Smooth muscle cell (in vitro differentiated cells): ENCODE measurements around the gene TEX11. TPM values are rescaled to one million over a fixed set of nuclear protein-coding genes. Genes with fewer than 3 reads are reported as not detected.

Experiments used
- DNase-seq: peaks from one replicate; lab custom pipeline; 2025; ENCODE audit not compliant: unreplicated experiment; lab: John Stamatoyannopoulos, UW
- H2AFZ ChIP-seq: fragments of 200-600 bp; sonication (generic); 2 replicates; pipeline ENCODE4 v1.6.0; 2016; ENCODE audit warnings: antibody characterized with exemption, low read depth, mild to moderate bottlenecking
- H3F3A ChIP-seq: fragments of 200-600 bp; sonication (generic); 2 replicates; pipeline ENCODE4 v1.6.0; 2017; ENCODE audit warnings: antibody characterized with exemption, low read depth
- H3K27ac ChIP-seq: fragments of 200-600 bp; sonication (generic); 2 replicates; pipeline ENCODE4 v1.5.1; 2016; ENCODE audit warnings: low read depth, mild to moderate bottlenecking
- H3K27me3 ChIP-seq: fragments of 200-600 bp; sonication (generic); 2 replicates; pipeline ENCODE4 v1.6.1; 2016; ENCODE audit warnings: low read depth, mild to moderate bottlenecking
- H3K36me3 ChIP-seq: fragments of 200-600 bp; sonication (generic); 2 replicates; pipeline ENCODE4 v1.5.1; 2016; ENCODE audit warnings: low read depth
- H3K4me1 ChIP-seq: fragments of 200-600 bp; sonication (generic); 2 replicates; pipeline ENCODE4 v1.5.1; 2016; ENCODE audit warnings: low read depth
- H3K4me2 ChIP-seq: fragments of 200-600 bp; sonication (generic); 2 replicates; pipeline ENCODE4 v1.6.0; 2016; ENCODE audit warnings: mild to moderate bottlenecking
- H3K4me3 ChIP-seq: fragments of 200-600 bp; sonication (generic); 2 replicates; pipeline ENCODE4 v1.5.1; 2016; ENCODE audit warnings: mild to moderate bottlenecking
- H3K79me2 ChIP-seq: fragments of 200-600 bp; sonication (generic); 2 replicates; pipeline ENCODE4 v1.6.0; 2016; ENCODE audit warnings: low read depth, mild to moderate bottlenecking
- H3K9ac ChIP-seq: fragments of 200-600 bp; sonication (generic); 2 replicates; pipeline ENCODE4 v1.6.0; 2016; ENCODE audit warnings: low read depth
- H3K9me3 ChIP-seq: fragments of 200-600 bp; sonication (generic); replicated peaks from 2 replicates; pipeline ENCODE4 v1.5.1; 2016; ENCODE audit warnings: low read depth
- H4K20me1 ChIP-seq: fragments of 200-600 bp; sonication (generic); 2 replicates; pipeline ENCODE4 v1.6.0; 2016; ENCODE audit warnings: low read depth
- WGBS: methylation state at CpG from one replicate; pipeline ENCODE4 v1.1.7; 2016; ENCODE audit warnings: low lambda C conversion rate; 5-methylcytosine and 5-hydroxymethylcytosine counted together
- polyA plus RNA-seq: library from polyadenylated mRNA; unstranded; fragments of >200 nt; fragmentation: Nextera tagmentation; extraction: Ambion mirVana; gene quantifications from 2 replicates; pipeline ENCODE4 v1.2.1, GENCODE V29; 2016
- total RNA-seq: library from RNA; depleted of rRNA; stranded (reverse); fragments of >200 nt; gene quantifications from 2 replicates; pipeline ENCODE4 v1.2.3, GENCODE V29; 2014
- TF ChIP-seq, protein P1 (sequence below): fragments of 200-600 bp; sonication (generic); IDR thresholded peaks from 2 replicates; pipeline ENCODE4 v1.5.1; 2017; ENCODE audit warnings: borderline replicate concordance, mild to moderate bottlenecking, antibody characterized with exemption; ENCODE audit not compliant: insufficient read depth, poor library complexity, severe bottlenecking

Gene TEX11
- total RNA-seq (0.40 and 1.1 TPM in 2 replicates), polyA plus RNA-seq (0.22 and 1.2 TPM in 2 replicates)

DNA sequence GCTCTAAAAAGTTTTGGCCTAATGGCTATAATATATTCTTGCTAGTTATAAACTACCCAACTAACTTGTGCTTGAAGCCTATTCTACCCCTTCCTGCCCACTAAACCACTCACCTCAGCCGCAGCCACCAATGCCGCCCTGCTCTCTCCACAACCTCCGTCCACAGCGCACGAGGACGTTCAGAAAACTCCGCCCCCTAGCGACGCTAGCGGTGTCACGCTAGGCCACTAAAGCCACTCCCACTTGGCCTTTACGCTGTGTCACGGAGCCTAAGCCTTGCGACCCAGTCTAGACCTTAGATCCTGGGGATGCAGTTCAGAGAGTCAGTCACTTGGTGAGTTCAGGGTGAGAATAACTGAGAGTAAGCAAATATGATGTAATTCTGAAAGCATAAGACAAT is at the start of gene TEX11:
TEX11 (minus strand) TSS at position 171 of the 400 bp plus-strand sequence. CDS start 922 bp downstream, outside the sequence.
- no peak within 1 kb of the TSS for H3K4me3 ChIP-seq
- WGBS = 77% methylated on average over 14 of the region's 14 CpGs
- H3K9me3 ChIP-seq = no peaks in the 10 kb centered on the region
- H3K27me3 ChIP-seq = no peaks in the 10 kb centered on the region
- no peaks in the 10 kb centered on the region for H3F3A ChIP-seq
- H3K9ac ChIP-seq = no peak within 1 kb of the TSS
- no peak within 1 kb of the TSS for H3K4me2 ChIP-seq
- no peak for DNase-seq
- no peak within 1 kb of the TSS for H3K27ac ChIP-seq
- no peaks in the 10 kb centered on the region for H3K4me1 ChIP-seq
- H2AFZ ChIP-seq = no peak within 1 kb of the TSS
- H3K36me3 ChIP-seq = no peaks in the 10 kb centered on the region
- no peaks in the 10 kb centered on the region for H3K79me2 ChIP-seq
- TF ChIP-seq, protein P1, sequence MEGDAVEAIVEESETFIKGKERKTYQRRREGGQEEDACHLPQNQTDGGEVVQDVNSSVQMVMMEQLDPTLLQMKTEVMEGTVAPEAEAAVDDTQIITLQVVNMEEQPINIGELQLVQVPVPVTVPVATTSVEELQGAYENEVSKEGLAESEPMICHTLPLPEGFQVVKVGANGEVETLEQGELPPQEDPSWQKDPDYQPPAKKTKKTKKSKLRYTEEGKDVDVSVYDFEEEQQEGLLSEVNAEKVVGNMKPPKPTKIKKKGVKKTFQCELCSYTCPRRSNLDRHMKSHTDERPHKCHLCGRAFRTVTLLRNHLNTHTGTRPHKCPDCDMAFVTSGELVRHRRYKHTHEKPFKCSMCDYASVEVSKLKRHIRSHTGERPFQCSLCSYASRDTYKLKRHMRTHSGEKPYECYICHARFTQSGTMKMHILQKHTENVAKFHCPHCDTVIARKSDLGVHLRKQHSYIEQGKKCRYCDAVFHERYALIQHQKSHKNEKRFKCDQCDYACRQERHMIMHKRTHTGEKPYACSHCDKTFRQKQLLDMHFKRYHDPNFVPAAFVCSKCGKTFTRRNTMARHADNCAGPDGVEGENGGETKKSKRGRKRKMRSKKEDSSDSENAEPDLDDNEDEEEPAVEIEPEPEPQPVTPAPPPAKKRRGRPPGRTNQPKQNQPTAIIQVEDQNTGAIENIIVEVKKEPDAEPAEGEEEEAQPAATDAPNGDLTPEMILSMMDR = no peak
- H4K20me1 ChIP-seq = no peaks in the 10 kb centered on the region

DNA sequence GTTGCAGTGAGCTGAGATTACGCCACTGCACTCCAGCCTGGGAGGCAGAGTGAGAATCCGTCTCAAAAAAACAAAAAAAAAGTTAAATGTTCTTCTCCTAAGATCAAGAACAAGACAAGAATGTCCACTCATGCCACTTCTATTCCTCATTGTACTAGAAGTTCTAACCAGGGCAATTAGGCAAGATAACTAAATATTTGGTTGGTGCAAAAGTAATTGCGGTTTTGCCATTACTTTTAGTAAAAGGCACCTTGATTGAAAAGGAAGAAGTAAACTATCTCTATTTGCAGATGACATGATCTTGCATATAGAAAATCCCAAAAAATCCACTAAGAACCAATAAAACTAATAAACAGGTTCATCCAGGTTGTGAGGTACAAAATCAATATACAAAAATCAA is 46.4 kb upstream of the TEX11 start:
- no peaks in the 10 kb centered on the region for H3K4me1 ChIP-seq
- WGBS = 90% methylated on average over 3 of the region's 3 CpGs
- no peaks in the 10 kb centered on the region for H3F3A ChIP-seq
- TF ChIP-seq, protein P1 = no peak
- H3K9me3 ChIP-seq = no peaks in the 10 kb centered on the region
- DNase-seq = no peak
- H3K4me3 ChIP-seq = no peak overlapping the region
- no peak overlapping the region for H3K9ac ChIP-seq
- H3K36me3 ChIP-seq = no peaks in the 10 kb centered on the region
- no peak overlapping the region for H2AFZ ChIP-seq
- H4K20me1 ChIP-seq = no peaks in the 10 kb centered on the region
- no peaks in the 10 kb centered on the region for H3K27me3 ChIP-seq
- H3K27ac ChIP-seq = no peak overlapping the region
- no peaks in the 10 kb centered on the region for H3K79me2 ChIP-seq
- no peak overlapping the region for H3K4me2 ChIP-seq

DNA sequence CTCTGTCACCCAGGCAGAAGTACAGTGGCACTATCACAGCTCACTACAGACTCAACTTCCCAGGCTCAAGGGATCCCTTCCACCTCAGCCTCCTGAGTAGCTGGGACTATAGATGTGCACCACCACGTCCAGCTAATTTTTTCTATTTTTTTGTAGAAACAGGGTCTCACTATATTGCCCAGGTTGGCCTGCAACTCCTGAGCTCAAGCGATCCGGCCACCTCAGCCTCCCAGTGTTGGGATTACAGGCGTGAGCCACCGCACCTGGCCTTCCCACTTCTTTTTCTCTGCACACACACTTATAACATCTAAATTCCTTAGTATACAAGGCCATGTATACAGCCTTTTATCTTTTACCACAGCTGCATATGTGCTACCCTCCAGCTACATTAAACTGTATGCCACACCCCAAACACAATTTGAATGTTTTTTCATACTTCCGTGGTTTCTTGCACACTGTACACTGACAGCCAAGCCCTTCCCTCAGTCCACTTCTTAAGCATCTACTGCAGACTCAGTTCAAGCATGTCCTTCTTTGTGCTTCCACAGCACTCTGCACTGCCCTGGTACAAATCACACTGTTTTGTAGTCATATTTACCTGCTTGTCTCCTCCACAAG is 15.9 kb upstream of the TEX11 start:
- Histone ChIP-seq H3F3A (no peaks in the 10 kb centered on the region), H3K9ac (no peak overlapping the region), H3K9me3 (no peaks in the 10 kb centered on the region), H3K4me3 (no peak overlapping the region), H2AFZ (no peak overlapping the region), H3K4me2 (no peak overlapping the region), H3K27ac (no peak overlapping the region), H3K79me2 (no peaks in the 10 kb centered on the region), H3K36me3 (no peaks in the 10 kb centered on the region), H3K27me3 (no peaks in the 10 kb centered on the region), H4K20me1 (no peaks in the 10 kb centered on the region), H3K4me1 (no peaks in the 10 kb centered on the region)
- DNase-seq = no peak
- TF ChIP-seq, protein P1 = no peak
- 81% methylated on average over 6 of the region's 6 CpGs for WGBS
